ENCODE data around the gene GMNN. TPM values are rescaled to one million over a fixed set of nuclear protein-coding genes. Genes with fewer than 3 reads are reported as not detected.

GMNN gene
- total RNA-seq, 1 experiment from 2014 or later: 98.5 TPM

DNA sequence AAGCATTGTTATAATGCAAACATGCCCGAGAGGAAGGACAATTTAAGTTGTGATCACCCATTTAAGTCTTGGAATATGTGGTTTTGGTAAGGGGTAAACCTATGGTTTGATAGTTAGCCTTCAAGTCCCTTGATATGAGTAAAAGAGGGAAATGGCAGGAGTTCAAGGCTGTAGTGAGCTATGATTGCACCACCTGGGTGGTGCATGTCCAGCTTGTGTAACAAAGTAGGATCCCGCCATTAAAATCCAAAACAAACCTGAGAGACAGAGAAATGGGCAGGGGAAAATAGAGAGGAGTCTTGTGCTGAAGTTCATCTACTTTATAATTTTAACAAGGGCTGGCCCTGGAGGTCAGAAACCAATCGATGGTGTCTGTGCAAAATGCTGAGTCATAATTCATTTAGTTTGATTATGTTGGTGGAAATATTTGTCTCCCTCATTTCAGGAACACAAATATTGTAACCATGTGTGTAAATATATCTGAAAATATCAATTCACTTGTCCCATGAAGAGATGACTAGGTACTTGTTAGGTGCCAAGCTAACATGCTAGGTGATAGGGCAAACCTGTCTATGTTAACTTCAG lies 47.2 kb downstream of the GMNN start (continued):
- TF ChIP-seq, protein P1, sequence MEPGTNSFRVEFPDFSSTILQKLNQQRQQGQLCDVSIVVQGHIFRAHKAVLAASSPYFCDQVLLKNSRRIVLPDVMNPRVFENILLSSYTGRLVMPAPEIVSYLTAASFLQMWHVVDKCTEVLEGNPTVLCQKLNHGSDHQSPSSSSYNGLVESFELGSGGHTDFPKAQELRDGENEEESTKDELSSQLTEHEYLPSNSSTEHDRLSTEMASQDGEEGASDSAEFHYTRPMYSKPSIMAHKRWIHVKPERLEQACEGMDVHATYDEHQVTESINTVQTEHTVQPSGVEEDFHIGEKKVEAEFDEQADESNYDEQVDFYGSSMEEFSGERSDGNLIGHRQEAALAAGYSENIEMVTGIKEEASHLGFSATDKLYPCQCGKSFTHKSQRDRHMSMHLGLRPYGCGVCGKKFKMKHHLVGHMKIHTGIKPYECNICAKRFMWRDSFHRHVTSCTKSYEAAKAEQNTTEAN (CRISPR knock-in tag; IDR thresholded peaks at IDR 0.05): no peak
- TF ChIP-seq, protein P2, sequence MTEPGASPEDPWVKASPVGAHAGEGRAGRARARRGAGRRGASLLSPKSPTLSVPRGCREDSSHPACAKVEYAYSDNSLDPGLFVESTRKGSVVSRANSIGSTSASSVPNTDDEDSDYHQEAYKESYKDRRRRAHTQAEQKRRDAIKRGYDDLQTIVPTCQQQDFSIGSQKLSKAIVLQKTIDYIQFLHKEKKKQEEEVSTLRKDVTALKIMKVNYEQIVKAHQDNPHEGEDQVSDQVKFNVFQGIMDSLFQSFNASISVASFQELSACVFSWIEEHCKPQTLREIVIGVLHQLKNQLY (CRISPR knock-in tag; IDR thresholded peaks at IDR 0.05): no peak
- TF ChIP-seq MYBL2 (CRISPR knock-in tag; IDR thresholded peaks at IDR 0.05) (no peak), HMGA2 (CRISPR knock-in tag; IDR thresholded peaks at IDR 0.05) (no peak), OVOL2 (CRISPR knock-in tag; IDR thresholded peaks at IDR 0.05; ENCODE audit: borderline replicate concordance) (no peak), NR1H2 (CRISPR knock-in tag; IDR thresholded peaks at IDR 0.05) (no peak)

DNA sequence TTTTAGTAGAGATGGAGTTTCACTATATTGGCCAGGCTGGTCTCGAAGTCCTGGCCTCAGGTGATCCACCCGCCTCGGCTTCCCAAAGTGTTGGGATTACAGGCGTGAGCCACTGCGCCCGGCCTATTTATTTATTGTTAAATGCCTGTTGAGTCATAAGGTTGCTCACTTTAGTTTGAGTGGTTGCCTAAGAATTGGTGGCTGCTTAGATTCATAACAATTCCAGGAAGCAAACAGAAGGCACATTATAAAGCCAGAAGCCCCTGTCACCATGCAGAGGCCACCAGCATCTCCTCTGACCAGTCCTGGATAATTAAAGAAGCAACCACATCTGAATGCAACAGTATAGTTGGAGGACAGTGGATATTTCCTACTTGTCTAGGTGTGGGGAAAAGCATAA lies 48.0 kb downstream of the GMNN start:
- ChIA-PET CTCF (no interaction called here), POLR2A (no interaction called here)
- no peaks in the 10 kb centered on the region for H3K27me3 Mint-ChIP-seq (ENCODE audit: low read depth)
- no peaks in the 10 kb centered on the region for H3K9me3 Mint-ChIP-seq
- H3K4me1 Mint-ChIP-seq: peaks cover 9% of the 10 kb centered on the region
- TF ChIP-seq GTF2I (CRISPR knock-in tag; conservative IDR thresholded peaks at IDR 0.05) (no peak), NFE2L1 (CRISPR knock-in tag; IDR thresholded peaks at IDR 0.05) (no peak), EMX1 (CRISPR knock-in tag; IDR thresholded peaks at IDR 0.05) (no peak), KAT7 (CRISPR knock-in tag; IDR thresholded peaks at IDR 0.05; ENCODE audit: borderline replicate concordance) (no peak), IRF2 (CRISPR knock-in tag; IDR thresholded peaks at IDR 0.05; ENCODE audit: borderline replicate concordance, low read depth) (no peak), ZNF396 (CRISPR knock-in tag; IDR thresholded peaks at IDR 0.05; ENCODE audit: borderline replicate concordance) (no peak), SMAD4 (CRISPR knock-in tag; IDR thresholded peaks at IDR 0.05) (no peak), FOXJ3 (CRISPR knock-in tag; IDR thresholded peaks at IDR 0.05; ENCODE audit: borderline replicate concordance) (no peak), ZNF219 (CRISPR knock-in tag; IDR thresholded peaks at IDR 0.05; ENCODE audit: borderline replicate concordance) (no peak), NFATC4 (CRISPR knock-in tag; IDR thresholded peaks at IDR 0.05) (no peak), ETV6 (CRISPR knock-in tag; IDR thresholded peaks at IDR 0.05) (no peak)
- TF ChIP-seq, protein P2 (CRISPR knock-in tag; IDR thresholded peaks at IDR 0.05): no peak
- TF ChIP-seq, protein P3, sequence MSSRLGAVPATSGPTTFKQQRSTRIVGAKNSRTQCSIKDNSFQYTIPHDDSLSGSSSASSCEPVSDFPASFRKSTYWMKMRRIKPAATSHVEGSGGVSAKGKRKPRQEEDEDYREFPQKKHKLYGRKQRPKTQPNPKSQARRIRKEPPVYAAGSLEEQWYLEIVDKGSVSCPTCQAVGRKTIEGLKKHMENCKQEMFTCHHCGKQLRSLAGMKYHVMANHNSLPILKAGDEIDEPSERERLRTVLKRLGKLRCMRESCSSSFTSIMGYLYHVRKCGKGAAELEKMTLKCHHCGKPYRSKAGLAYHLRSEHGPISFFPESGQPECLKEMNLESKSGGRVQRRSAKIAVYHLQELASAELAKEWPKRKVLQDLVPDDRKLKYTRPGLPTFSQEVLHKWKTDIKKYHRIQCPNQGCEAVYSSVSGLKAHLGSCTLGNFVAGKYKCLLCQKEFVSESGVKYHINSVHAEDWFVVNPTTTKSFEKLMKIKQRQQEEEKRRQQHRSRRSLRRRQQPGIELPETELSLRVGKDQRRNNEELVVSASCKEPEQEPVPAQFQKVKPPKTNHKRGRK (CRISPR knock-in tag; IDR thresholded peaks at IDR 0.05; ENCODE audit: borderline replicate concordance): no peak
- TF ChIP-seq, protein P4, sequence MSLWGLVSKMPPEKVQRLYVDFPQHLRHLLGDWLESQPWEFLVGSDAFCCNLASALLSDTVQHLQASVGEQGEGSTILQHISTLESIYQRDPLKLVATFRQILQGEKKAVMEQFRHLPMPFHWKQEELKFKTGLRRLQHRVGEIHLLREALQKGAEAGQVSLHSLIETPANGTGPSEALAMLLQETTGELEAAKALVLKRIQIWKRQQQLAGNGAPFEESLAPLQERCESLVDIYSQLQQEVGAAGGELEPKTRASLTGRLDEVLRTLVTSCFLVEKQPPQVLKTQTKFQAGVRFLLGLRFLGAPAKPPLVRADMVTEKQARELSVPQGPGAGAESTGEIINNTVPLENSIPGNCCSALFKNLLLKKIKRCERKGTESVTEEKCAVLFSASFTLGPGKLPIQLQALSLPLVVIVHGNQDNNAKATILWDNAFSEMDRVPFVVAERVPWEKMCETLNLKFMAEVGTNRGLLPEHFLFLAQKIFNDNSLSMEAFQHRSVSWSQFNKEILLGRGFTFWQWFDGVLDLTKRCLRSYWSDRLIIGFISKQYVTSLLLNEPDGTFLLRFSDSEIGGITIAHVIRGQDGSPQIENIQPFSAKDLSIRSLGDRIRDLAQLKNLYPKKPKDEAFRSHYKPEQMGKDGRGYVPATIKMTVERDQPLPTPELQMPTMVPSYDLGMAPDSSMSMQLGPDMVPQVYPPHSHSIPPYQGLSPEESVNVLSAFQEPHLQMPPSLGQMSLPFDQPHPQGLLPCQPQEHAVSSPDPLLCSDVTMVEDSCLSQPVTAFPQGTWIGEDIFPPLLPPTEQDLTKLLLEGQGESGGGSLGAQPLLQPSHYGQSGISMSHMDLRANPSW (CRISPR knock-in tag; conservative IDR thresholded peaks at IDR 0.05; ENCODE audit: low read depth): no peak
- TF ChIP-seq, protein P5, sequence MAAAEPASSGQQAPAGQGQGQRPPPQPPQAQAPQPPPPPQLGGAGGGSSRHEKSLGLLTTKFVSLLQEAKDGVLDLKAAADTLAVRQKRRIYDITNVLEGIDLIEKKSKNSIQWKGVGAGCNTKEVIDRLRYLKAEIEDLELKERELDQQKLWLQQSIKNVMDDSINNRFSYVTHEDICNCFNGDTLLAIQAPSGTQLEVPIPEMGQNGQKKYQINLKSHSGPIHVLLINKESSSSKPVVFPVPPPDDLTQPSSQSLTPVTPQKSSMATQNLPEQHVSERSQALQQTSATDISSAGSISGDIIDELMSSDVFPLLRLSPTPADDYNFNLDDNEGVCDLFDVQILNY (CRISPR knock-in tag; IDR thresholded peaks at IDR 0.05): no peak
- TF ChIP-seq, protein P6, sequence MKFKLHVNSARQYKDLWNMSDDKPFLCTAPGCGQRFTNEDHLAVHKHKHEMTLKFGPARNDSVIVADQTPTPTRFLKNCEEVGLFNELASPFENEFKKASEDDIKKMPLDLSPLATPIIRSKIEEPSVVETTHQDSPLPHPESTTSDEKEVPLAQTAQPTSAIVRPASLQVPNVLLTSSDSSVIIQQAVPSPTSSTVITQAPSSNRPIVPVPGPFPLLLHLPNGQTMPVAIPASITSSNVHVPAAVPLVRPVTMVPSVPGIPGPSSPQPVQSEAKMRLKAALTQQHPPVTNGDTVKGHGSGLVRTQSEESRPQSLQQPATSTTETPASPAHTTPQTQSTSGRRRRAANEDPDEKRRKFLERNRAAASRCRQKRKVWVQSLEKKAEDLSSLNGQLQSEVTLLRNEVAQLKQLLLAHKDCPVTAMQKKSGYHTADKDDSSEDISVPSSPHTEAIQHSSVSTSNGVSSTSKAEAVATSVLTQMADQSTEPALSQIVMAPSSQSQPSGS (CRISPR knock-in tag; IDR thresholded peaks at IDR 0.05; ENCODE audit: borderline replicate concordance, low read depth): no peak
- TF ChIP-seq, protein P7, sequence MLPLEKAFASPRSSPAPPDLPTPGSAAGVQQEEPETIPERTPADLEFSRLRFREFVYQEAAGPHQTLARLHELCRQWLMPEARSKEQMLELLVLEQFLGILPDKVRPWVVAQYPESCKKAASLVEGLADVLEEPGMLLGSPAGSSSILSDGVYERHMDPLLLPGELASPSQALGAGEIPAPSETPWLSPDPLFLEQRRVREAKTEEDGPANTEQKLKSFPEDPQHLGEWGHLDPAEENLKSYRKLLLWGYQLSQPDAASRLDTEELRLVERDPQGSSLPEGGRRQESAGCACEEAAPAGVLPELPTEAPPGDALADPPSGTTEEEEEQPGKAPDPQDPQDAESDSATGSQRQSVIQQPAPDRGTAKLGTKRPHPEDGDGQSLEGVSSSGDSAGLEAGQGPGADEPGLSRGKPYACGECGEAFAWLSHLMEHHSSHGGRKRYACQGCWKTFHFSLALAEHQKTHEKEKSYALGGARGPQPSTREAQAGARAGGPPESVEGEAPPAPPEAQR (CRISPR knock-in tag; IDR thresholded peaks at IDR 0.05): no peak
- DNase-seq (ENCODE audit: low spot score): no peak
- H3K36me3 Mint-ChIP-seq: no peaks in the 10 kb centered on the region
- ATAC-seq: no peak
- H3K4me3 Mint-ChIP-seq: no peak overlapping the region
- no peak overlapping the region for H3K27ac Mint-ChIP-seq
